Measurements from ENCODE around the gene PRKCH. TPM values are rescaled to one million over a fixed set of nuclear protein-coding genes. Genes with fewer than 3 reads are reported as not detected.

PRKCH gene
- total RNA-seq, 1 experiment from 2014 or later, result 5.2 TPM

DNA sequence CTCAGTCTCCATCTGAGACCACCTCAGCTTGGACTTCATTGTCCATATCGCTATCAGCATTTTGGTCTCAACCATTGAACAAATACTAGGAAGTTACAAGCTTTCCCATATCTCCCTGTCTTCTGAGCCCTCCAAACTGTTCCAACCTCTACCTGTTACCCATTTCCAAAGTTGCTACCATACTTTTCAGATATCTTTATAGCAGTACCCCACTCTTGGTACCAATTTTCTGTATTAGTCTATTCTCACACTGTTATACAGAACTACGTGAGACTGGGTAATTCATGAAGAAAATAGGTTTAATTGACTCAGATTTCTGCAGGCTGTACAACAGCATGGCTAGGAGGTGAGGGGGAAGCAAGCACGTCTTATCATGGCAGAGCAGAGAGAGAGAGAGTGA lies 53.8 kb downstream of the PRKCH start:
- Histone ChIP-seq H2BK15ac (ENCODE audit: low read depth, low read length) (no peak overlapping the region), H3K79me2 (ENCODE audit: insufficient read depth, low read length) (no peaks in the 10 kb centered on the region), H3K4me1 (ENCODE audit: insufficient read depth, low read length) (no peaks in the 10 kb centered on the region), H3T11ph (ENCODE audit: low read length) (no peak overlapping the region), H3K18ac (ENCODE audit: insufficient read length, low read depth, low read length) (no peak overlapping the region), H3K27me3 (ENCODE audit: insufficient read depth, low read length) (no peaks in the 10 kb centered on the region), H4K8ac (replicated peaks; ENCODE audit: insufficient read length, low read depth, low read length) (no peak overlapping the region), H2AFZ (ENCODE audit: low read length) (no peak overlapping the region), H3K23me2 (ENCODE audit: insufficient read length, low read depth, low read length, poor library complexity, severe bottlenecking) (no peaks in the 10 kb centered on the region), H2BK120ac (ENCODE audit: low read depth, low read length, poor library complexity, severe bottlenecking) (no peak overlapping the region), H3K9ac (ENCODE audit: extremely low read depth, insufficient read length, low read length) (no peak overlapping the region), H2AK5ac (ENCODE audit: insufficient read length, low read length) (no peak overlapping the region), H4K20me1 (ENCODE audit: control insufficient read depth, insufficient read depth, insufficient read length) (no peaks in the 10 kb centered on the region), H2BK20ac (ENCODE audit: low read depth, low read length, poor library complexity, severe bottlenecking) (no peak overlapping the region), H4K91ac (ENCODE audit: insufficient read length, low read depth, low read length) (no peak overlapping the region), H3K4me2 (ENCODE audit: insufficient read depth, insufficient read length, low read length) (no peak overlapping the region), H3K4ac (ENCODE audit: low read depth, low read length) (no peak overlapping the region), H2BK12ac (ENCODE audit: insufficient read length, low read depth, low read length) (no peak overlapping the region), H4K5ac (ENCODE audit: insufficient read length, low read depth, low read length) (no peak overlapping the region), H3K56ac (ENCODE audit: insufficient read length, low read depth, low read length) (no peak overlapping the region), H3K9me3 (ENCODE audit: control insufficient read depth, low read depth, low read length) (peaks cover 9% of the 10 kb centered on the region), H3K23ac (ENCODE audit: insufficient read length, low read depth, low read length) (no peak overlapping the region), H3K14ac (ENCODE audit: insufficient read depth, low read length) (no peak overlapping the region), H2BK5ac (ENCODE audit: insufficient read length, low read length) (no peak overlapping the region), H3K79me1 (ENCODE audit: insufficient read depth, low read depth, low read length, poor library complexity, severe bottlenecking) (no peaks in the 10 kb centered on the region), H3K27ac (ENCODE audit: insufficient read length, low read depth, low read length) (no peak overlapping the region)
- Mint-ChIP-seq H3K27me3 (ENCODE audit: low read depth) (peaks cover 5% of the 10 kb centered on the region), H3K27ac (no peak overlapping the region), H3K36me3 (ENCODE audit: insufficient read depth in 1 of 3, low read depth in 3 of 3) (peaks cover 23 to 37% (median 32%) of the 10 kb centered on the region in 3 experiments), H3K4me1 (peaks cover 3 to 6% of the 10 kb centered on the region in 2 experiments; a peak in 3 of 4 replicates), H3K4me3 (no peak overlapping the region), H3K9me3 (peaks cover 35 to 40% of the 10 kb centered on the region in 2 experiments)
- TF ChIP-seq, protein P1, sequence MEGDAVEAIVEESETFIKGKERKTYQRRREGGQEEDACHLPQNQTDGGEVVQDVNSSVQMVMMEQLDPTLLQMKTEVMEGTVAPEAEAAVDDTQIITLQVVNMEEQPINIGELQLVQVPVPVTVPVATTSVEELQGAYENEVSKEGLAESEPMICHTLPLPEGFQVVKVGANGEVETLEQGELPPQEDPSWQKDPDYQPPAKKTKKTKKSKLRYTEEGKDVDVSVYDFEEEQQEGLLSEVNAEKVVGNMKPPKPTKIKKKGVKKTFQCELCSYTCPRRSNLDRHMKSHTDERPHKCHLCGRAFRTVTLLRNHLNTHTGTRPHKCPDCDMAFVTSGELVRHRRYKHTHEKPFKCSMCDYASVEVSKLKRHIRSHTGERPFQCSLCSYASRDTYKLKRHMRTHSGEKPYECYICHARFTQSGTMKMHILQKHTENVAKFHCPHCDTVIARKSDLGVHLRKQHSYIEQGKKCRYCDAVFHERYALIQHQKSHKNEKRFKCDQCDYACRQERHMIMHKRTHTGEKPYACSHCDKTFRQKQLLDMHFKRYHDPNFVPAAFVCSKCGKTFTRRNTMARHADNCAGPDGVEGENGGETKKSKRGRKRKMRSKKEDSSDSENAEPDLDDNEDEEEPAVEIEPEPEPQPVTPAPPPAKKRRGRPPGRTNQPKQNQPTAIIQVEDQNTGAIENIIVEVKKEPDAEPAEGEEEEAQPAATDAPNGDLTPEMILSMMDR (conservative IDR thresholded peaks at IDR 0.05), result no peak
- WGBS (ENCODE audit: extremely low coverage, insufficient read length, low lambda C conversion rate), result no CpG with 5 or more reads among the region's 3 CpGs
- no peak for DNase-seq
